CD14-positive monocyte (primary cell): Measurements from ENCODE around the gene PCYT2. TPM values are rescaled to one million over a fixed set of nuclear protein-coding genes. Genes with fewer than 3 reads are reported as not detected.

Source experiments
- DNase-seq, 3 donors: peaks; one replicate each; pipeline ENCODE4 v3.0.0-alpha.2; 2011 to 2022
- H2AFZ ChIP-seq: 2 replicates; pipeline ENCODE4 v1.6.0; 2012; ENCODE audit warnings: mild to moderate bottlenecking, low read depth, low read length, inconsistent platforms; ENCODE audit not compliant: insufficient read depth, poor library complexity, severe bottlenecking
- H3K27ac ChIP-seq, 2 donors: 1 replicate in 1 of 2; 2 replicates in 1 of 2; pipeline ENCODE4 v1.5.1; 2012 to 2013; ENCODE audit warnings: low read length in 2 of 2, control low read depth in 1 of 2, inconsistent platforms in 1 of 2, low read depth in 1 of 2, mild to moderate bottlenecking in 1 of 2
- H3K27me3 ChIP-seq, 2 donors: one replicate each; pipeline versions ENCODE4 v1.6.0 to v1.6.1; 2011 to 2013; ENCODE audit warnings: low read length in 2 of 2; ENCODE audit not compliant: control insufficient read depth in 2 of 2, insufficient read depth in 2 of 2
- H3K36me3 ChIP-seq, 2 donors: replicated peaks in 1 of 2; 1 replicate in 1 of 2; 2 replicates in 1 of 2; pipeline versions ENCODE4 v1.5.1 to v1.6.1; 2012 to 2013; ENCODE audit warnings: low read length in 2 of 2, control low read depth in 1 of 2, inconsistent platforms in 1 of 2, mild to moderate bottlenecking in 1 of 2; ENCODE audit not compliant: insufficient read depth in 2 of 2, control insufficient read depth in 1 of 2
- H3K4me1 ChIP-seq, 2 donors: 1 replicate in 1 of 2; 2 replicates in 1 of 2; pipeline versions ENCODE4 v1.5.1 to v1.6.1; 2012 to 2013; ENCODE audit warnings: low read length in 2 of 2, control low read depth in 1 of 2, inconsistent platforms in 1 of 2, mild to moderate bottlenecking in 1 of 2, moderate library complexity in 1 of 2; ENCODE audit not compliant: insufficient read depth in 2 of 2, control insufficient read depth in 1 of 2
- H3K4me2 ChIP-seq: replicated peaks from 2 replicates; pipeline ENCODE3; 2012; ENCODE audit warnings: low read length, moderate library complexity, mild to moderate bottlenecking; ENCODE audit not compliant: poor library complexity, severe bottlenecking; ENCODE audit errors: extremely low read depth
- H3K4me3 ChIP-seq, 3 experiments: fragments of 200-600 bp in 1 of 3; sonication (generic) in 1 of 3; replicated peaks in 1 of 3; 1 replicate in 2 of 3; 2 replicates in 1 of 3; pipeline ENCODE4 v1.5.1; 2011 to 2013; ENCODE audit warnings: low read length in 3 of 3, mild to moderate bottlenecking in 3 of 3, control low read depth in 2 of 3, low read depth in 2 of 3, inconsistent platforms in 1 of 3, moderate library complexity in 1 of 3
- H3K79me2 ChIP-seq: 2 replicates; pipeline ENCODE4 v1.6.0; 2012; ENCODE audit warnings: mild to moderate bottlenecking, control low read depth, inconsistent platforms, low read length, moderate library complexity; ENCODE audit not compliant: insufficient read depth
- H3K9ac ChIP-seq: 2 replicates; pipeline ENCODE4 v1.6.0; 2017; ENCODE audit warnings: low read length, mild to moderate bottlenecking; ENCODE audit not compliant: insufficient read depth, poor library complexity, severe bottlenecking
- H3K9me3 ChIP-seq, 2 donors: replicated peaks in 1 of 2; 1 replicate in 1 of 2; 2 replicates in 1 of 2; pipeline versions ENCODE4 v1.5.1 to v1.6.1; 2012 to 2013; ENCODE audit warnings: low read length in 2 of 2, control low read depth in 1 of 2; ENCODE audit not compliant: control insufficient read depth in 1 of 2, insufficient read depth in 1 of 2
- H4K20me1 ChIP-seq: 2 replicates; pipeline ENCODE4 v1.6.0; 2012; ENCODE audit warnings: mild to moderate bottlenecking, low read length, control low read depth, moderate library complexity; ENCODE audit not compliant: insufficient read depth
- H3K27ac Mint-ChIP-seq, 7 donors: one replicate each; pipeline ENCODE4 v1.8.0; 2020; ENCODE audit warnings: mild to moderate bottlenecking in 7 of 7, mixed read lengths in 7 of 7, moderate library complexity in 6 of 7, inconsistent platforms in 2 of 7
- H3K27me3 Mint-ChIP-seq, 3 donors: one replicate each; pipeline ENCODE4 v1.8.0; 2021 to 2022; ENCODE audit warnings: low read depth in 3 of 3, mild to moderate bottlenecking in 3 of 3, mixed read lengths in 3 of 3, moderate library complexity in 3 of 3, inconsistent platforms in 1 of 3
- H3K36me3 Mint-ChIP-seq, 2 donors: one replicate each; pipeline ENCODE4 v1.8.0; 2020; ENCODE audit warnings: mixed read lengths in 2 of 2, inconsistent platforms in 1 of 2, mild to moderate bottlenecking in 1 of 2
- H3K4me1 Mint-ChIP-seq: one replicate; pipeline ENCODE4 v1.8.0; 2020; ENCODE audit warnings: mild to moderate bottlenecking, mixed read lengths
- H3K4me3 Mint-ChIP-seq, 2 donors: one replicate each; pipeline ENCODE4 v1.8.0; 2020; ENCODE audit warnings: mild to moderate bottlenecking in 2 of 2, mixed read lengths in 2 of 2, moderate library complexity in 1 of 2
- H3K9me3 Mint-ChIP-seq, 7 donors: one replicate each; pipeline ENCODE4 v1.8.0; 2020 to 2022; ENCODE audit warnings: mixed read lengths in 7 of 7, mild to moderate bottlenecking in 6 of 7, moderate library complexity in 6 of 7, inconsistent platforms in 2 of 7
- CTCF ChIP-seq: fragments of 200-600 bp; IDR thresholded peaks from one replicate; pipeline ENCODE4 v1.8.0; 2022; ENCODE audit warnings: antibody characterized with exemption, mild to moderate bottlenecking
- WGBS: methylation state at CpG from one replicate; pipeline ENCODE4 v1.1.5; 2013; ENCODE audit warnings: missing lambda C conversion rate; ENCODE audit not compliant: insufficient coverage; 5-methylcytosine and 5-hydroxymethylcytosine counted together
- intact Hi-C, 2 donors: fragments of 100-400 bp; cut with micrococcal nuclease; formaldehyde crosslinking; loops; one replicate each; pipeline versions ENCODE4 v1.15.0 to v1.15.1; 2023
- polyA plus RNA-seq, 3 donors: library from polyadenylated mRNA; depleted of rRNA in 1 of 3; unstranded in 2 of 3; stranded (reverse) in 1 of 3; fragments of 300-500 nt in 2 of 3; fragments of >200 nt in 1 of 3; fragmentation: Illumina TruSeq in 2 of 3; gene quantifications; 1 replicate in 2 of 3; 2 replicates in 1 of 3; pipeline ENCODE4 v1.2.3, GENCODE V29; 2012 to 2021

Gene PCYT2
- polyA plus RNA-seq, 3 donors: 10.7 to 14.5 (median 11.0) TPM

- intact Hi-C loops: loop anchor here in 1 of 2 donors (10.0 kb wide), 1 partner anchor 46 kb away; the partner anchor contains the start of genes PCYT2 and SIRT7
- H3K27me3 ChIP-seq: no peaks in the 10 kb centered on the region
- WGBS: 82% methylated on average over 30 of the region's 30 CpGs
- H2AFZ ChIP-seq: no peak overlapping the region
- H3K9me3 Mint-ChIP-seq: no peaks in the 10 kb centered on the region
- H3K27ac ChIP-seq: peak overlapping the region in 1 of 2 donors; percentile 93
- H3K4me1 ChIP-seq: peaks cover 34 to 53% of the 10 kb centered on the region in 2 donors
- DNase-seq: no peak
- TF ChIP-seq CTCF: no peak
- peak overlapping the region; percentile 90 for H3K4me2 ChIP-seq
- no peaks in the 10 kb centered on the region for H3K9me3 ChIP-seq
- peaks cover 61% of the 10 kb centered on the region for H4K20me1 ChIP-seq
- H3K36me3 Mint-ChIP-seq: peaks cover 15 to 30% of the 10 kb centered on the region in 2 donors
- H3K9ac ChIP-seq: no peak overlapping the region
- peaks cover 71% of the 10 kb centered on the region for H3K79me2 ChIP-seq
- H3K4me1 Mint-ChIP-seq: peaks cover 32% of the 10 kb centered on the region
- peak overlapping the region in 5 of 7 donors; percentile 60 to 95 (median 74) for H3K27ac Mint-ChIP-seq
- no peaks in the 10 kb centered on the region for H3K27me3 Mint-ChIP-seq
- H3K4me3 Mint-ChIP-seq: no peak overlapping the region
- peak overlapping the region in 1 of 3 experiments; percentile 98 for H3K4me3 ChIP-seq
- H3K36me3 ChIP-seq: peaks cover 23 to 24% of the 10 kb centered on the region in 2 donors
These were observed 42.5 kb downstream of the PCYT2 start for GRCh38 chr17:81868674-81869220.

- no peak overlapping the region for H2AFZ ChIP-seq
- peaks cover 77% of the 10 kb centered on the region for H3K79me2 ChIP-seq
- no peak for DNase-seq
- H3K4me2 ChIP-seq: no peak overlapping the region
- TF ChIP-seq CTCF: no peak
- H3K36me3 ChIP-seq: peaks cover 23 to 24% of the 10 kb centered on the region in 2 donors
- Mint-ChIP-seq H3K4me3 (no peak overlapping the region), H3K9me3 (no peaks in the 10 kb centered on the region), H3K4me1 (peaks cover 35% of the 10 kb centered on the region), H3K27me3 (no peaks in the 10 kb centered on the region), H3K27ac (peak overlapping the region in 2 of 7 donors; percentile 3 to 36), H3K36me3 (peaks cover 20 to 34% of the 10 kb centered on the region in 2 donors)
- H3K9ac ChIP-seq: no peak overlapping the region
- 84% methylated on average over 21 of the region's 28 CpGs for WGBS
- peak overlapping the region in 1 of 2 donors; percentile 31 for H3K27ac ChIP-seq
- H3K27me3 ChIP-seq: no peaks in the 10 kb centered on the region
- peaks cover 34 to 54% of the 10 kb centered on the region in 2 donors for H3K4me1 ChIP-seq
- H3K4me3 ChIP-seq: no peak overlapping the region
- intact Hi-C loops: loop anchor here in 1 of 2 donors (10.0 kb wide), 1 partner anchor 47 kb away; the partner anchor contains the start of genes PCYT2 and SIRT7
- no peaks in the 10 kb centered on the region for H3K9me3 ChIP-seq
- H4K20me1 ChIP-seq: peaks cover 61% of the 10 kb centered on the region
These were observed 43.1 kb downstream of the PCYT2 start for GRCh38 chr17:81867991-81868673.
